ENCODE data around the gene ABLIM3.

The ABLIM3 gene

GRCh38 chr5:149141224-149141956 lies at the start of gene ABLIM3:
Gene ABLIM3, plus strand, starts transcription at chr5:149141493. Its CDS starts 603 bp downstream, at chr5:149142096.
- peak; percentile 85 for DNase-seq

- no peak for DNase-seq
Observed at GRCh38 chr5:149093625-149094024, 47.7 kb upstream of the ABLIM3 start.

- no peak for DNase-seq
Observed at GRCh38 chr5:149094996-149095395, 46.3 kb upstream of the ABLIM3 start.

DNA sequence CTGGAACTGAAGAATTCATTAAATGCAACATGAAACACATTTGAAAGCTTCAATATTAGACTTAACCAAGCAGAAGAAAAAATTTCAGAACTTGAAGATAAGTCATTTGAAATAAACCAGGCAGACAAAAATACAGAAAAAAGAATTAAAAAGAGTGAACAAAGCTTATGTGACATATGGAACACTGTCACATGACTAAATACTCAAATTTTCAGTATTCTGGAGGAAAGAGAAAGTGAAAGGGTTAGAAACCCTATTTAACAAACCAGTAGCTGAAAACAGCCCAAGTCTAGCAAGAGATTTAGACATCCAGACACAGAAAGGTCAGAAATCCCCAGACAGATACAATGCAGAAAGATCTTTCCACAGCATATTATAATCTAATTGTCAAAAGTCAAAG lies 41.4 kb upstream of the ABLIM3 start:
- no peak for DNase-seq

DNA sequence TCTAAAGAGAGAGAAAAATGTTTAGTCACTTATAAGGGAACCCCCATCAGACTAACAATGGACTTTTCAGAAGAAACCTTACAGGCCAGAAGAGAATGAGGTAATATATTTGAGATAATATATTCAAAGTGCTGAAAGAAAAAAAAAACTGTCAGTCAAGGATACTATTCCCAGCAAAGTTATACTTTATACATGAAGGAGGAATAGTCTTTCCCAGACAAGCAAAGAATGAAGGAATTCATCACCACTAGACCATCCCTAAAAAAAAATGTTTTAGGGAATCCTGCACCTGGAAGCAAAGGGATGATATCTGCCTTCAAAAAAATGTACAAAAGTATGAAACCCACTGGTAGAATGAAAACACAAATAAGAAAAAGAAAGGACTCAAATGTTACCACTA lies 41.0 kb upstream of the ABLIM3 start:
- no peak for DNase-seq

GRCh38 chr5:149108651-149109280 lies 32.5 kb upstream of the ABLIM3 start:
- no peak for DNase-seq

DNA sequence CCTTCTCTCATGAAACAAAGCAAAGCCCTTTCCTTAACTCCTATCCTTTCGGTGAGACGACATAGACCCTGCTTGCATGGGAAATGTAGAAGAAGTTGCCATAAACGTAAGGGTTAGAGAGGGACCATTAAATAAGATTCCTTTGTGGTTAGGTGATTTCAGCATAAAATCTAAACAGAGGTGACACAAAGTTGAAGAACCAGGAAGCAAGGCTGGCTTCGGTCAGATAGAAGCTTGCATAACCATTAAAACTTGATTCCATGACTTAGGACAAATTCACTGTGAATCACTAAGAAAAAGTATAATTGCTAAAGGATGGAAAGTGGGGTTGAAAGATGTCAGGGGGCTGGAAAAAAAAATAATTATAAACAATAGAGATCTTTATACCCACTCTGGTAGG lies 30.9 kb upstream of the ABLIM3 start:
- DNase-seq = no peak

DNA sequence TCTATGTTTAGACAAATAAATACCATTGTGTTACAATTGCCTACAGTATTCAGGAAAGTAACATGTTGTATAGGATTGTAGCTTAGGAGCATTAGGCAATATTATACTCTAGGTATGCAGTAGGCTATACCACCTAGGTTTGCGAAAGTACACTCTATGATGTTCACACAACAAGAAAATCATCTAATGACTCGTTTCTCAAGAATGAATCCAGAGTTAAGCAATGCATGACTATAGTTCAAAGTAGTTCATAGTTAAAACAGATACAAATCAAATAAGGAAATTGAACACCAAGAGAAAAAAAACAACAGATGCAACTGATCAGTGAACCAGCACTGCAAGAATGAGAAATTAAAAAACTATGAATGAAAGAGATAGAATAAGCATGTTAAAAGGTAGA lies 27.6 kb upstream of the ABLIM3 start:
- DNase-seq = no peak

- DNase-seq = peak; percentile 26
Observed at GRCh38 chr5:149114403-149115312, 26.6 kb upstream of the ABLIM3 start.

DNA sequence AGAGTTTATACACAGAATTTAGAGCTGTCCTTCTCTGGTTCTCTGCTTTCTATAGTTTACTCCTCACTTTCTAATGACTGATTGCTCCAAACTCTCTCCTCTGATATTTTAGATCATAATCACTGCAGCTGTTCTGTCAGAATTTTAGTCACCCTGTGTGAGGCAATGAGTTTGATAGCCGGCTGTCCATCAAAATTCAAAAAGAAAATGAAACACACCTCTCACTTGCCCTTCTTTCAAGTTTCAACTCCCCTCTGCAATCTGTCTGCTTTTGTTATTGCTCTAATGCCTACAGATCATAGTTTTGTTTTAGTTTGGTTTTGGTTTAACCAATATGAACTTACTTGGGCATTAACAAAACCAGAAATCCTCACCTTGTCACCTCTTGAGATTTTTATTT lies 23.3 kb upstream of the ABLIM3 start:
- no peak for DNase-seq

DNA sequence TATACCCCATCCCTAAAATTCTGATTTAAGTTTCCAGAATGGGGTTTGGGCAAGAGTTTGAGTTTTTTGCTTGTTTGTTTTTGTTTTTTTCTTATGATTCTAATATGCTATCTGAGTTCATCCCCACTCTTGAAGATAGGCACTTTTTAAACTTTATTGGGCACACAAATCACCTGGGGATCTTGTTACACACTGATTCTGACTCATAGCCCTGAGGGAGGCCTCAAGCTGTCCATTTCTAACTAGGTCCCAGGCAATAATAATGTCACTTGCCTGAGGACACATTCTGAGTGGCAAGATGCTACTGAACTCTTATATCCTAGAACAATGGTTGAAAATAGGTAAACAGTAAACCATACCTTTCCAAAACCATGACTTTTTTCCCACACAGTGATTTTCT lies 22.8 kb upstream of the ABLIM3 start:
- DNase-seq = no peak

DNA sequence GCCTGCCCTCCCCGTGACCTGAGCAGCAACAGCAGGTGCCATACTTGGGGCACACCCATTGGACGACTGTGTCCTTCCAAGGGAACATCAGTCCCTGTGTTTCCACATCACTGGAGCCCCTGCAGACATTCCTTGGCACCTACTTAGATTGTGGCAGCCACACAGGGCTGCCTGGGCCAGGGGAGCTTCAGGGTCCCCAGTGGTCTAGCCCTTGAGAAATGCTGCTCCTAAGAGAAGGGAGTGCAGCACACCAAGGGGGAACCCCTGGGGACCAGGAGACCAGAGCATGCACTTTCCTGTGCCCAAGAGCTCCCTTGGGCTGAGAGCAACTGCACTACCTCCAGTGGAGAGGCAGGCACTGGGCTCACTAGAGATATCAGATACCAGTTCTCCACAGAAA lies 20.1 kb upstream of the ABLIM3 start:
- DNase-seq = no peak

DNA sequence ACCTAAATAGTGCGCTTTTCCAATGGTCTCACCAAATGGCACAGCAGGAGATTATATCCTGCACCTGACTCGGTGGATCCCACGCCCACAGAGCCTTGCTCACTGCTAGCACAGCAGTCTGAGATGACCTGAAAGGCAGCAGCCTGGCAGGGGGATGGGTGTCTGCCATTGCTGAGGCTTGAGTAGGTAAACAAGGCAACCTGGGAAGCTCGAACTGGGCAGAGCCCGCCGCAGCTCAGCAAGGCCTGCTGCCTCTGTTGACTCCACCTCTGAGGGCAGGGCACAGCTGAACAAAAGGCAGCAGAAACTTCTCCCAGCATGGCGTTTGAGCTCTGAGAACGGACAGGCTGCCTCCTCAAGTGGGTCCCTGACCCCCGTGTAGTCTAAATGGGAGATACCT lies 18.1 kb upstream of the ABLIM3 start:
- DNase-seq = no peak

GRCh38 chr5:149125386-149125891 lies 15.9 kb upstream of the ABLIM3 start:
- DNase-seq = no peak

GRCh38 chr5:149126906-149127305 lies 14.4 kb upstream of the ABLIM3 start:
- no peak for DNase-seq

- DNase-seq = no peak
Observed at GRCh38 chr5:149127394-149127955, 13.8 kb upstream of the ABLIM3 start.

DNA sequence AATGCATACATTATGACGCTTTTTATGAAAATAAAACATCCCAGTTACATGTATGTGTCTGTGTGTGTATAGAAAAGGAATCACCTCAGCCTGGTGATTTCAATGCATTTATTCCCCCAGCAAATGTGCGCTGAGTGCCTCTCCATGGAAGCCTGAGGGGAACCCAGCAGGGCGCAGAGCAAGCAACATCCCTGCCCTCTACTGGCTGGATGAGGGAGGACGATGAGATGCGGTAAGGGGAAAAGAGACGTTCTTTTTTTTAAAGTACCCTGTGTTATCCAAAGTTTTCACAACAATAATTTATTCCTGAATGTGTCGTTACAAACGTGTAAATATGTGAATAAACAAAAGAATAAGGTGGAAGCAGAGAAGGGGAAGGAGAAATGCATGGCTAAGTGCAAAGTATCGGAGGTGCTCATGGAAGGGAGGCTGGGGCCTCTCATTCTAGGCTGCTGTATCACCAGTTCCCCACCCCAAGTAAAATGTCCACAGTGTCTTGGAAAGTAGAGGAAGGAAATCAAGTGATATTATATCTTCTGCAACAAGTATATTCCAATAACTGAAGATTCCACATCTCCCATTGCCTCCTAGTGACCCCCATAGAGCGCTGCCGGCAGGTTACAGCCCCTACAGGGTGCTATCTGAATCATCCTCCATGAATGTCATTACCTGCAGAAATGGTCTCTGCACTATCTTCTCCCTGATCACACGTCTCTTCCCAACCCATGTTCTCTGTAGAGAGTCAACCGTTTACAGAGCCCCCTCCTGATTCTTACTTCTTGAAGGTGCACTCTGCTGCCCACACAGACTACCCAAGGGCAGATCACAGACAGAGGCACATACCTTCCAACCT lies 13.0 kb upstream of the ABLIM3 start:
- DNase-seq = no peak

DNA sequence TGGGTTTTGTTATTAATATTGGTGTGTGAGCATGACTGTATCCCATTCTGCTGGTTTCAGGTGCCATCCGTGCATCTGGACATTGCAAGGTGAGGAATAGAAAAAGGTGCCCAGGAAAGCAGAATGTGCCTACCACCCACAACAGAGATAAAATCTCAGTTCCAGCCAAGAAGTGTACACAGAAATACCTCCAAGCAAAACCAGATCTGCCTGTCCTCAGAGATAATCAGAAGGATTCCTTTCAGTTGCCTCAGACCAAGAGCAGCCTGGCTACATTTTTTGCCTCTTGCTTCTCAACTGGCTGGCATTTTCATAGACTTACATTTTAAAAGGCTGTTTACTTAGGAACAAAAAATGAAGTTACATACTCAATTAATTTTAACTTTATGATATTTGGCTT lies 12.1 kb upstream of the ABLIM3 start:
- DNase-seq = no peak

DNA sequence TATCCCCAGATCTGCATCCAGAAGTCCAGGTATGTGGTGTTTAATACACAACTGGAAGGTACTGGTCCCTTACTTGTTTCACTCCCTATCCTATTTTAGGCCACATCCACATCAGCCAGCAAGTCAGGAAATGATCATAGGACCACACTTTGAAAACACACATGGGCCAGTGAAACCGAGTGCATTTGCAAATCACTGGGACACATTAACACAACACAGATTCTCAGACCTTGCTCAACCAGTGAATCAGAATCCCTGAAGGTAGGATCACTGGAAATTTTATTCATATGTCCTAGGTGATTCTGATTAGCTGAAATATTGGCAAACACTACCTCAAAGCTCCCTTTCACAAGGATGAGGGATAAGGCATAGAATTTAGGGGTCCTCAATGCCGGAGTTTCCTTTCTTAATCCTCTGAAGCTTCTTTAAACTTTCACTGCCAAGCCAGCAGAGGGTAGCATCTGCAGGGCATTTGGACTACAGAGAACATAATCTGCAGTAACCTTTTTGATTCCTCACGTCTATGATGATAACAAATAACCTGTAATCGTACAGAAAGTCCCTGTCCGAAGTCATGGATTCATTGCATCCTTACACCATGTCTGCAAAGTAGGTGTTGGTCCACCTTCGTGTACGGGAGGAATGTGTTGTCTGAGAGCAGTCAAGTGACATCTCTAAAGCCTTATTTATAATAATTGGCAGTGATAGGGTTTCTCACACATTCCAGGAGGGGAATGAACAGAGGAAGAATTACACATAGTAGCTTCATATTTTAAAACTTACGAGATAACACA lies 11.0 kb upstream of the ABLIM3 start:
- no peak for DNase-seq

- DNase-seq = no peak
Observed at GRCh38 chr5:149132474-149132873, 8.8 kb upstream of the ABLIM3 start.

Data from activated T-cell treated with anti-CD3 and anti-CD28 coated beads, Interleukin-2, amount 50 U/mL, for 1 hour (primary cell).